GM18519 (cell line): ENCODE results near the gene C12orf56.
"Not testable (repeated sequence)": the region's sequence is repeated elsewhere in the genome, so short reads cannot be mapped to it uniquely, and the experiment has no call there.

Source experiments
- ATAC-seq: cut with Tn5 transposase; IDR thresholded peaks from one replicate; pipeline ENCODE4 v1.9.1; 2021; ENCODE audit warnings: mild to moderate bottlenecking, moderate library complexity; ENCODE audit not compliant: unreplicated experiment, low FRiP score

Gene C12orf56

GRCh38 chr12:64319540-64320225 is 70.9 kb downstream of the C12orf56 start:
- ATAC-seq: not testable (repeated sequence)

- ATAC-seq: no peak
Measured at GRCh38 chr12:64318605-64319004, 72.0 kb downstream of the C12orf56 start.

- ATAC-seq: no peak
Measured at GRCh38 chr12:64311877-64312276, 78.7 kb downstream of the C12orf56 start.

GRCh38 chr12:64304571-64304970 is 86.0 kb downstream of the C12orf56 start:
- no peak for ATAC-seq

GRCh38 chr12:64299628-64300027 is 90.9 kb downstream of the C12orf56 start:
- ATAC-seq: no peak

- no peak for ATAC-seq
Measured at GRCh38 chr12:64296301-64296700, 94.3 kb downstream of the C12orf56 start.

- ATAC-seq: no peak
Measured at GRCh38 chr12:64293654-64294364, 96.7 kb downstream of the C12orf56 start.

- not testable (repeated sequence) for ATAC-seq
Measured at GRCh38 chr12:64293174-64293573, 97.4 kb downstream of the C12orf56 start.

- ATAC-seq: no peak
Measured at GRCh38 chr12:64286521-64286920, 104.0 kb downstream of the C12orf56 start.

- no peak for ATAC-seq
Measured at GRCh38 chr12:64284256-64284655, 106.3 kb downstream of the C12orf56 start.

- ATAC-seq: no peak
Measured at GRCh38 chr12:64278421-64278820, 112.1 kb downstream of the C12orf56 start.

GRCh38 chr12:64273527-64274403 is 116.8 kb downstream of the C12orf56 start:
- ATAC-seq: peak; percentile 84

- no peak for ATAC-seq
Measured at GRCh38 chr12:64270411-64270810, 120.1 kb downstream of the C12orf56 start.

- ATAC-seq: no peak
Measured at GRCh38 chr12:64269161-64269560, 121.4 kb downstream of the C12orf56 start.

- ATAC-seq: no peak
Measured at GRCh38 chr12:64268409-64268808, 122.1 kb downstream of the C12orf56 start.

GRCh38 chr12:64265839-64266238 is 124.7 kb downstream of the C12orf56 start:
- no peak for ATAC-seq

- no peak for ATAC-seq
Measured at GRCh38 chr12:64261813-64262212, 128.7 kb downstream of the C12orf56 start.

GRCh38 chr12:64258576-64258975 is 132.0 kb downstream of the C12orf56 start:
- ATAC-seq: no peak

- no peak for ATAC-seq
Measured at GRCh38 chr12:64256166-64256800, 134.3 kb downstream of the C12orf56 start.

GRCh38 chr12:64255249-64255648 is 135.3 kb downstream of the C12orf56 start:
- ATAC-seq: no peak

- ATAC-seq: no peak
Measured at GRCh38 chr12:64253356-64253755, 137.2 kb downstream of the C12orf56 start.
